Activated gamma-delta T cell treated with anti-CD3 and anti-CD28 coated beads, Interleukin-2, amount 50 U/mL, for 16 hours (primary cell): Measurements from ENCODE around the gene SPEM3.

Experiments used
- DNase-seq: peaks from one replicate; pipeline ENCODE4 v3.0.0-alpha.2; 2020; ENCODE audit warnings: low read depth

The SPEM3 gene

GRCh38 chr17:7421186-7421585, 7.5 kb upstream of the SPEM3 start:
- no peak for DNase-seq

- no peak for DNase-seq
These were observed 5.0 kb upstream of the SPEM3 start for GRCh38 chr17:7423679-7424078.

GRCh38 chr17:7425316-7425715, 3.3 kb upstream of the SPEM3 start, which contains the start of gene SPEM2:
TSS of gene SPEM2 (plus strand) at chr17:7425616. CDS start at chr17:7425689, 73 bp downstream.
- DNase-seq: no peak

- no peak for DNase-seq
These were observed 2.9 kb upstream of the SPEM3 start for GRCh38 chr17:7425756-7426155.

GRCh38 chr17:7426203-7426863, 2.3 kb upstream of the SPEM3 start:
- DNase-seq: no peak

- no peak for DNase-seq
These were observed 1.7 kb upstream of the SPEM3 start for GRCh38 chr17:7426896-7427489.

- DNase-seq: no peak
These were observed 1.1 kb upstream of the SPEM3 start for GRCh38 chr17:7427549-7427948.

GRCh38 chr17:7429722-7430121, 1.1 kb downstream of the SPEM3 start:
- no peak for DNase-seq

GRCh38 chr17:7431231-7431630, 2.6 kb downstream of the SPEM3 start:
- no peak for DNase-seq

- DNase-seq: no peak
These were observed 3.6 kb downstream of the SPEM3 start for GRCh38 chr17:7432296-7432695.

GRCh38 chr17:7435676-7436555, 7.3 kb downstream of the SPEM3 start:
- peak; percentile 27 for DNase-seq

GRCh38 chr17:7436556-7437368, 8.1 kb downstream of the SPEM3 start:
- peak; percentile 65 for DNase-seq

GRCh38 chr17:7437369-7437863, 8.8 kb downstream of the SPEM3 start:
- no peak for DNase-seq

GRCh38 chr17:7437950-7438614, 9.4 kb downstream of the SPEM3 start:
- no peak for DNase-seq

GRCh38 chr17:7438656-7439460, 10.2 kb downstream of the SPEM3 start:
- DNase-seq: no peak

GRCh38 chr17:7439462-7440112, 10.9 kb downstream of the SPEM3 start, which contains the start of gene FGF11:
TSS of gene FGF11 (plus strand) at chr17:7439512. CDS start at chr17:7439621, 109 bp downstream.
- no peak for DNase-seq

- DNase-seq: no peak
These were observed 11.6 kb downstream of the SPEM3 start for GRCh38 chr17:7440113-7440833.

GRCh38 chr17:7440834-7441195, 12.2 kb downstream of the SPEM3 start:
- no peak for DNase-seq

- DNase-seq: no peak
These were observed 12.6 kb downstream of the SPEM3 start for GRCh38 chr17:7441266-7441665.
